Pancreas (tissue), 10 donors: Measurements from ENCODE around the gene SGMS1. TPM values are rescaled to one million over a fixed set of nuclear protein-coding genes. Genes with fewer than 3 reads are reported as not detected.
A peak's percentile ranks its signal among the peaks of the same experiment; 100 is the strongest.

Experiments
- ATAC-seq, 4 donors: fragments of 200-7000 bp; cut with Tn5 transposase; one replicate each; pipeline versions ENCODE4 v1.8.0 to v1.9.1; 2020; ENCODE audit warnings: mild to moderate bottlenecking in 4 of 4, moderate library complexity in 4 of 4
- DNase-seq, 6 donors: peaks; one replicate each; pipeline ENCODE4 v3.0.0-alpha.2; 2020
- FAIRE-seq: peaks from 2 replicates; lab custom pipeline; 2012; peaks lifted over from hg19 to GRCh38; lab: Jason Lieb, UNC
- H3K27ac ChIP-seq, 4 donors: fragments of 200-600 bp; sonication (generic); 1 replicate in 3 of 4; 2 replicates in 1 of 4; pipeline versions ENCODE4 v1.5.0 to v1.8.0; 2020
- H3K27me3 ChIP-seq, 4 donors: fragments of 200-600 bp; one replicate each; pipeline ENCODE4 v1.8.0; 2021
- H3K36me3 ChIP-seq, 3 donors: fragments of 200-600 bp; sonication (generic) in 1 of 3; one replicate each; pipeline versions ENCODE4 v1.5.0 to v1.8.0; 2020 to 2021
- H3K4me1 ChIP-seq, 3 donors: fragments of 200-600 bp; one replicate each; pipeline ENCODE4 v1.8.0; 2021
- H3K4me3 ChIP-seq, 4 donors: fragments of 200-600 bp; sonication (generic) in 2 of 4; one replicate each; pipeline versions ENCODE4 v1.5.0 to v1.8.0; 2020 to 2021
- H3K9me3 ChIP-seq, 4 donors: fragments of 200-600 bp; one replicate each; pipeline ENCODE4 v1.8.0; 2021
- CTCF ChIP-seq, 4 donors: fragments of 200-600 bp; sonication (generic) in 3 of 4; IDR thresholded peaks; one replicate each; pipeline versions ENCODE4 v1.5.0 to v1.8.0; 2021; ENCODE audit warnings: antibody characterized with exemption in 4 of 4
- WGBS, 2 donors: extraction: QIAGEN DNeasy Blood & Tissue Kit; methylation state at CpG; one replicate each; pipeline ENCODE4 v1.1.7; 2013; 5-methylcytosine and 5-hydroxymethylcytosine counted together
- intact Hi-C, 3 donors: fragments of 100-400 bp; cut with DNase I; formaldehyde crosslinking; loops; one replicate each; pipeline versions ENCODE4 v1.11.1 to v1.14.2; 2022
- polyA plus RNA-seq, 2 donors: library from polyadenylated mRNA; stranded (reverse); fragments of 200-250 nt; gene quantifications; one replicate each; pipeline ENCODE4 v1.2.3, GENCODE V29; 2013
- total RNA-seq, 6 donors: library from RNA; stranded (reverse); fragmentation: NEBNext Ultra II Directional in 4 of 6; extraction: Animal tissue kit (Norgen Biotek cat#: 25700) in 4 of 6; gene quantifications; one replicate each; pipeline versions ENCODE4 v1.2.1 to v1.2.4, GENCODE V29; 2021 to 2023
- donor health status: healthy with polysubstance abuse.
- donor health status: DM: no; HTN: no; CAD: no; lungs with moderate emphysema.
- donor health status: DM: no; HTN: no; CAD: no.
- donor health status: control.
- donor health status: control.
- donor health status: Bipolar disorder and iron deficiency.
- donor health status: DM: yes; HTN: yes; CAD: no.
- donor health status: DM: no; HTN: no; CAD: no.
- donor health status: DM: no; HTN: no; CAD: no.
- donor health status: DM: yes; HTN: yes; CAD: no.

The SGMS1 gene
- total and polyA plus RNA-seq, 8 donors: 4.8 to 21.6 (median 13.2) TPM

- H3K9me3 ChIP-seq: no peaks in the 10 kb centered on the region
- 59 to 66% methylated on average over 2 of the region's 2 CpGs for WGBS, 2 donors
- DNase-seq (no peak), ATAC-seq (no peak), FAIRE-seq (no peak)
- no peak overlapping the region for H3K4me3 ChIP-seq
- TF ChIP-seq CTCF (IDR thresholded peaks at IDR 0.05): no peak
- no peaks in the 10 kb centered on the region for H3K27me3 ChIP-seq
- no peaks in the 10 kb centered on the region for H3K4me1 ChIP-seq
- H3K27ac ChIP-seq: no peak overlapping the region
- H3K36me3 ChIP-seq: no peaks in the 10 kb centered on the region
- intact Hi-C loops: no loop called here
Observed at GRCh38 chr10:50439187-50439586, 184.6 kb downstream of the SGMS1 start.

GRCh38 chr10:50438049-50438936 lies 185.5 kb downstream of the SGMS1 start:
- TF ChIP-seq CTCF (IDR thresholded peaks at IDR 0.05): no peak
- ATAC-seq: no peak

GRCh38 chr10:50437248-50437647 lies 186.5 kb downstream of the SGMS1 start:
- no peak for TF ChIP-seq CTCF (IDR thresholded peaks at IDR 0.05)
- H3K4me1 ChIP-seq: no peaks in the 10 kb centered on the region
- no peaks in the 10 kb centered on the region for H3K9me3 ChIP-seq
- H3K27ac ChIP-seq: no peak overlapping the region
- ATAC-seq: peak in 1 of 4 donors; percentile 32
- H3K27me3 ChIP-seq: no peaks in the 10 kb centered on the region
- H3K36me3 ChIP-seq: no peaks in the 10 kb centered on the region
- WGBS, 2 donors: 94 to 100% methylated on average over 1 of the region's 1 CpG
- intact Hi-C loops: no loop called here
- FAIRE-seq: no peak
- no peak overlapping the region for H3K4me3 ChIP-seq
- no peak for DNase-seq

More at GRCh38 chr10:50438049-50438936, 185.5 kb downstream of the SGMS1 start:
- Histone ChIP-seq H3K27ac (no peak overlapping the region), H3K27me3 (no peaks in the 10 kb centered on the region), H3K9me3 (no peaks in the 10 kb centered on the region), H3K4me3 (no peak overlapping the region), H3K36me3 (no peaks in the 10 kb centered on the region), H3K4me1 (no peaks in the 10 kb centered on the region)
- intact Hi-C loops: no loop called here
- no peak for DNase-seq
- no peak for FAIRE-seq
- 82 to 94% methylated on average over 6 of the region's 6 CpGs for WGBS, 2 donors

- TF ChIP-seq CTCF (IDR thresholded peaks at IDR 0.05): no peak
- 97 to 99% methylated on average over 4 of the region's 4 CpGs for WGBS, 2 donors
- intact Hi-C loops: no loop called here
- DNase-seq: no peak
- Histone ChIP-seq H3K36me3 (no peaks in the 10 kb centered on the region), H3K27me3 (no peaks in the 10 kb centered on the region), H3K9me3 (no peaks in the 10 kb centered on the region), H3K27ac (no peak overlapping the region), H3K4me3 (no peak overlapping the region), H3K4me1 (no peaks in the 10 kb centered on the region)
- no peak for FAIRE-seq
- no peak for ATAC-seq
Observed at GRCh38 chr10:50436805-50437204, 187.0 kb downstream of the SGMS1 start.
